ENCODE data around the gene FRK.

DNA sequence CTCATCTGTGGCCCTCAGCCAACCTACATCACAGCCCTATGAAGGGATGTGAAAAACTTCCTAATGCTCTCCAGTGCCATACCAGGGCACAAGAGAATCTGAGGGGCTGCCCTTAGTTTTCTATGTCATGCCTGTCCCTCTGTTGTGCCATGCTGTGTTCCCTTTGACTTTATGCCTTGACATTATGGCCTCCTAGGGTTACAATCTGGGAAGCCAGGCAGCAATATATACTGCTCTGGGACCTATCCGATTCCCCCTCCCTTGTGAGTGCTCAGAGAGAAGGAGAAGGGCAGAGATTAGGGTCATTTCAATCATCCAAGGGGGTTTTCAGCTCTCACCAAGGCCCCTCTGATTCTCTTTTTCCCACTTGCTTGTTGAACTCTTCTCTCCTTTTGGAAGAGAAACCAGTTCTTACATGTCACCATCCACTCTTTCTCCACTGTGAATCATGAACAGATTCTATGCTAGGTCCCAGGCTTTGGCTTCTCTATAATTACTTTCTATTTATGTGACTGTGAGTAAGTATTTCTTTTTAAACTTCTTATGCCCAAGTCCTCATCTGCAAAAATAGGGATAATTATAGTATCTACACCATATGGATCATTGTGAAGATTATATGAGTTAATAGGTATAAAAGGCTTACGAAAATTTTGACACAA, 14.2 kb upstream of the FRK start:
- TF ChIP-seq, protein P1, sequence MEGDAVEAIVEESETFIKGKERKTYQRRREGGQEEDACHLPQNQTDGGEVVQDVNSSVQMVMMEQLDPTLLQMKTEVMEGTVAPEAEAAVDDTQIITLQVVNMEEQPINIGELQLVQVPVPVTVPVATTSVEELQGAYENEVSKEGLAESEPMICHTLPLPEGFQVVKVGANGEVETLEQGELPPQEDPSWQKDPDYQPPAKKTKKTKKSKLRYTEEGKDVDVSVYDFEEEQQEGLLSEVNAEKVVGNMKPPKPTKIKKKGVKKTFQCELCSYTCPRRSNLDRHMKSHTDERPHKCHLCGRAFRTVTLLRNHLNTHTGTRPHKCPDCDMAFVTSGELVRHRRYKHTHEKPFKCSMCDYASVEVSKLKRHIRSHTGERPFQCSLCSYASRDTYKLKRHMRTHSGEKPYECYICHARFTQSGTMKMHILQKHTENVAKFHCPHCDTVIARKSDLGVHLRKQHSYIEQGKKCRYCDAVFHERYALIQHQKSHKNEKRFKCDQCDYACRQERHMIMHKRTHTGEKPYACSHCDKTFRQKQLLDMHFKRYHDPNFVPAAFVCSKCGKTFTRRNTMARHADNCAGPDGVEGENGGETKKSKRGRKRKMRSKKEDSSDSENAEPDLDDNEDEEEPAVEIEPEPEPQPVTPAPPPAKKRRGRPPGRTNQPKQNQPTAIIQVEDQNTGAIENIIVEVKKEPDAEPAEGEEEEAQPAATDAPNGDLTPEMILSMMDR (IDR thresholded peaks at IDR 0.05): no peak
- TF ChIP-seq POLR2A (IDR thresholded peaks at IDR 0.05): no peak
